GM19238 (cell line): ENCODE data around the gene HOXB9.

ENCODE experiments used
- DNase-seq: peaks from one replicate; pipeline ENCODE4 v3.0.0; 2011; ENCODE audit warnings: low spot score; ENCODE audit not compliant: insufficient read length

The HOXB9 gene

DNA sequence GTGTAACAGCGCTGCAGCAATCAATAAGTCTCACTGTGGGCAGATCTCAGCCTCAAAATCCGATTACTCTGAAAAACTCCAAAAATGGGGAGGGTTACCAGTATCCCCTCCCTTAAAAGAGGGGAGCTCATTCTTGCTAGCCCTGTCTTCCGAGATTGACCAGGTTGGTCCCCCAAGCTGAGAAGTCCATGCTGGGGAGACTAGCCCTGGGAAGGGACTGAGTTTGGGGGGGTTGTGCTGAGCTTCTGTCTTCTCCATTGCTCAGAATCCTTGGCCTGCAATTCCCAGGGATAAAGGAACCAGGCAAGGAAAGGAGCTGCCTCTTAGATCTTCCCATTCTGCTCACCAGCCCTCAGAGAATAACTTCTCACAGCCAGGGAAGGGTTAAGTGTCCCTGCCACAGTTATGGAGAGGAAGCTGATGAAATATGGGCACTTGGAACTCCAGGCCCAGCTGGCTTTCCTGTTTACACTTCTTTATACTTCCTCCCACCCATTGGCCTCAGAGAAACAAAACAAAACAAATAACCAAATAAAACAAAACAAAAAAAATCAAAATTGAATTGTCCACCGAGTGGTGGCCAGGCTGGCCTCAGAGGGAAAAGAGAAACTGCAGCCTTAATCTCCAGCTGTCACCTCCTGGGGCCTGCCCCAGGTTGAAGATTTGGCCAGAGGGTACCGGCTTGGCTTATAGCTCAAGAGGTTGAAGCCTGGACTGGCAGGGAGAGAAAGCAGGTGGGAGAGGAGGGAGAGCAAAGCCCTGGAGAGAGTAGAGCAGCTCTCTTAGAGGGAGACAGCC, 38.7 kb downstream of the HOXB9 start:
- DNase-seq = no peak

DNA sequence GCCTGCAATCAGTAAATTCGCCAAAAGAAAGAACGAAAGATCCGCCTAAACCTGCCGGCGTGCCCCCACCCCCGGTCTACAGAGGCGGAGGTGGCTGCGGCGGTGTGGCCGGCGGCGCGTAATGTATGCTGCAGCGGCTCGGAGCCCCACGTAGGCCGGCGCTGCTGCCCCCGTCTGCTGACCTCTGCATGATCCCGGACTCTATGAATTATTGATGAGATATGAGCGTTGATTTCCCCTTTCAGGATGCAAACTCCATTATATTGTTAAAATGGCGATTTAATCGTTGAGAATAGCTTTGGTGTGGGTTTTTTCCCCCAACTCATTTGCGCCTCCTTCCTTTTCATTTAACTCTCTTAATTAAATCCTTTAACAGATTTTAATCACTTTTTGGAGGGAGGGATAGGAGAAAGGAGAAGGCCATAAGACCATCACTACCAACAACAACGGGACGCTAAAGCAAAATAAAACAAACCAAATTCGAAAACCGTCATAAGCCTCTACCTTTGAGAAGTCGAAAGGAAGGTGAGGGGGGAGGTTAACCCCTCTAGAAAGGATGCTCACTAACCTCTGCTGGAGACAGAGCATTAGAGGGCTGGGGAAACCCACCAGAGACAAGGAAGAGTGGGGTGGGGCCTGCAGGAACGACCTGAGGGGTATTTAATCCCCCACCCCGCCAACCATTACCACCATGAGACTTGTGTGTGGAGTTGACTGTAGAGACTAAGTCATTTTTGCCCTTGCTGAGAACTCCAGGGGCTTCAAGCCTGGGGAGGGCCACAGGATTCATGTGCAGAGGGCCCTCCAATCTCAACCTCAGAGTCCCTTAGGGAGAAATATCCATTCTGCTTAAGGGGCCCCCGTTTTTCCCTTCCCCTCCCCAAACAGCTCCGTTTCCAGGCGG, 39.6 kb downstream of the HOXB9 start:
- peak; percentile 62 for DNase-seq

DNA sequence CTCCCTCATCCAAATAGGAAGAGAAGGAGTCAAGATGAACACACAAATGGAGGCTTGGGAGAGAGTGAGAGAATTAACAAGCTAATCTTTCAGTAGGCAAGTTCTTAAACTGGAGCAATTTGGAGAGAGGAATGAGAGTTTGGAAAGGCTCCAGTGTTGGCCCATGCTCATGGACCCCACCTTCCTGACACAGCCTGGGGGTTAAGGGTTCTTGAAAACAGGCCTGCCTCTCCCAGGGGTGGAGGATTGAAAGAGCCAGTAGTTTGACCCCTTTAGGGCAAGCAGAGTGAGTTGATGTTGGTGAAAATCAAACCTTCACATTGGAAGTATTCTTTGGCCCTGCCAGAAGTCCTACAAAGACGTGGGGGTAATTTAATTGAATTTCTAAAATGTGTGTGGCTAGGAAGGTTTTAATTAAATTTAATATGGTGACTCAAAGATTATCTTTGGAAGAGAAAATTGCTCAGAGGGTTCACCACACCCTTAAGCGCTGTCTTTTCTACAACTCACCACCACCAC, 41.9 kb downstream of the HOXB9 start:
- no peak for DNase-seq

DNA sequence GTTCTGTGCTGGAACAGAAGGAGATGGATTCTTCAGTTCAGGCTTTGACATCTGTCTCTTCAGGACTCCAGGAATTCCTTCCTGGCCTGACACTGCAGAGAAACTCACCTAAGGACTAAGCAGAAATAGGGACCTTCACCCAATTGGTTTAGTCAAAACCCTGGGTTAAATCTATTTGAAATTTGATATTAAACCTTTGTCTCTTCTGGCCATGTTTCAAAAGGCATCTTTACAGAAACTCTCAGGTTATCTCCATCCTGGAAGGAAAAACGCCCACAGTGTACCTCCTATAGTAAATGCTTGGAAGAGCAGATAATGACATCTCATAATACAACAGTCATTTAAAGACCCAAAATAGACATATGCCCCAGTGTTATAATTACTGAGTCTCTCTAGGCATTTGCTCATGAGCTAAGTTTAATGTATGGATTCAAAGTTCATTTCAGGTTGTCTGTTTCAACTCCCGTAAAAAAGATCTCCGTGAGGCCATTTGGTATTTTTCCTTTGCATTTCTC, 42.4 kb downstream of the HOXB9 start:
- DNase-seq = no peak

DNA sequence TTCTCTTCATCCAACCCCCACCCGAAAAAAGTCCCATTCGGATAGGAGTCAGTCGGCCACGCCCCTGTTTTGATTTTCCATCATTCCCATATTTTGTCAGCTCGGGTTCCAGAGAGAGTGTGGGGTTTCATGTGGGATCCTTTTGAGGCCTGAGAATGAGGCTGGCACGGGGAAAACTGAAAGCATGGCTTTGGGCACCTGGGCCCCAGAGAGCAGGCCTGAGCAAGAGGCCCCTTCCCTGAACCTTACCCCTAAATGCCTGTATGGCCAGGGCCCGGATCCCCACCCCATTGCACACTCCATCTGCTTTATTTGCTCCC, 43.4 kb downstream of the HOXB9 start:
- no peak for DNase-seq

DNA sequence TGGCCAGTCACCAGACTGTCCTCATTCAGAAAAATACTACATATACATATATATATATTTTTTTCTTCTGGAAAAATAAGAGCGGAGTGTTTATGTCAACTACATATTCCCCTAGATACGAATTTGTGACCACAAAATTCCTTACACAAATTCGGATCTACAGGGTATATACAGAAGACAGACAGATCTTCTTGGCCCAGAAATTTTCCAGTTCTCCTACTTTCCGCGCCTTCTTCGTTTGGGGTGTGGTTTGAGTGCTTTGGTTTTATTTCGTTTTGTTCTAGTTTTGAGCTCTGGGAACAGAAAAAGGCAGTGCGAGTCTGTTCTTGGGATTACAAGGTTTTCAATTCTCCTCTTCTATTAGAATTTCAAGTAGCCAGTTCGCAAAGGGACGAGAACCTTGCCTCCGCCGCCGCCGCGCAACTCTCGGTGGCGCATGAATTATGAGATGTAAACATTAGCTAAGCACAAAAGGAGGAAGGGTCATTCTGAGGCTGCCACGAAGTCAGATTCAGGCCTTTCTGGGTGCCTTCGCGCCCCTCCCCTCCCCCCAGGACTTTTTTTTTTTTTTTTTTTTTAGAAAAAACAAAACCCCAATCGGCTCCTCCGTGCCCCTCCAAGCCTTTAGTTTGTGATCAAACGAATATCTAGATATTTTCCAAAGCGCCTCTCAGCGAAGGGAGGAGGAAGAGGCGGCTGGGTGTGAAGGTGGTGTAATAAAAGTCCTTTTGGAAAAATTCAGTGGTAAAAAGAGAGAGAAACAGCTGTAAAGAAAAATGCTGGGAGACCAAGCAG, 46.2 kb downstream of the HOXB9 start:
- DNase-seq = no peak

DNA sequence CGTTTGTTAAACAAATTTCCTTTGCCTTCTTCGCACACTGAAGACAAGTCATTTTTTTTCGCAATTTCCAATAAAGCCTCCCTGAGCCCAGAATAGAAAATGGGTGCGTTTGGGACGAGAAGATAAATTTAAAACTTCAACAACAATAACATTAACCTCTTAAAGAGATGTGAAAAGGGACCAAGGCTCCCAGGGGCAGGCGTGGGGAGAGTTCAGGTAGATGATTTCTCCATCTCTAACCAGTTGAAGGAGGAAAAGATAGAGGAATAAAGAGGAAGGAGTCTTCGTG, 46.7 kb downstream of the HOXB9 start:
- DNase-seq = no peak

DNA sequence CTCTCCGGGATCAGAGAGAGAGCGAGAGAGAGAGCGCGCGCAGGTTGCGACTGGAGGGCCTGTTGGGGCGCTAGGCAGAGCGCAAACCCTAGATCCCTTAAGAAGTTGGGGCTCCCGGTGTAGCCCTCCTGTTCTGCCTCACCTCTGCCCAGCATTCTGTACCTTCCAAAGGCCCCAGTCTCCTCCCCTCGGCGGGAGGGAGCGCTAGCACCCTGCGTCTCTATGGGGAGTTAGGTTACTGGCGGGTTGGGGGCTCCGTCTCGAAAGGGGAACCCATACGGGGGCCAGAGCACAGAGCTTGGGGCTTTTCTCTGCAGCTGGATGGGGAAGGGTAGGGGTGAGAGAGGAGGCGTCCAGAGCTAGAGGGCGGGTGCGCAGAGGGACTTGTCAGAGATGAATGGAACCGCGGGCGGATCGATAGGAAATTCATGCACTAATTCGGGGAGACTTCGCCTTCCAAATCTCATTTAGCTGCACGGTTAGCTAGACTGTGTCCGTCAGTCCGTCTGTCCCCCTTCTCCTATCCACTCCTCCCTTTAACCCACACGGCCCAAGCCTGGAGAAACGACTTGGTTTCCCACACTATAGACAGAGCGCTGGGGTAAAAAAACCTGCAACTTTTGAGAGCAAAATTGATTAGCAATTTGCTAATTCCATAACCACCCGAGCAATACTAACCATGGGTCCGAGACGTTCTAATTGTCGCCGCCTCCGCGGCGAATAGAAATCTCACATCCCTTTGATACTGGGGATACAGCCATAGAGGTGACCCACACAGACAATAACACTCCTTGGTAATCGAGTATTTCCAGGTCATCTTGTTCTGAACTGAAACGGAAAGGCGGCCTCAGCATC, 47.3 kb downstream of the HOXB9 start:
- DNase-seq = no peak

DNA sequence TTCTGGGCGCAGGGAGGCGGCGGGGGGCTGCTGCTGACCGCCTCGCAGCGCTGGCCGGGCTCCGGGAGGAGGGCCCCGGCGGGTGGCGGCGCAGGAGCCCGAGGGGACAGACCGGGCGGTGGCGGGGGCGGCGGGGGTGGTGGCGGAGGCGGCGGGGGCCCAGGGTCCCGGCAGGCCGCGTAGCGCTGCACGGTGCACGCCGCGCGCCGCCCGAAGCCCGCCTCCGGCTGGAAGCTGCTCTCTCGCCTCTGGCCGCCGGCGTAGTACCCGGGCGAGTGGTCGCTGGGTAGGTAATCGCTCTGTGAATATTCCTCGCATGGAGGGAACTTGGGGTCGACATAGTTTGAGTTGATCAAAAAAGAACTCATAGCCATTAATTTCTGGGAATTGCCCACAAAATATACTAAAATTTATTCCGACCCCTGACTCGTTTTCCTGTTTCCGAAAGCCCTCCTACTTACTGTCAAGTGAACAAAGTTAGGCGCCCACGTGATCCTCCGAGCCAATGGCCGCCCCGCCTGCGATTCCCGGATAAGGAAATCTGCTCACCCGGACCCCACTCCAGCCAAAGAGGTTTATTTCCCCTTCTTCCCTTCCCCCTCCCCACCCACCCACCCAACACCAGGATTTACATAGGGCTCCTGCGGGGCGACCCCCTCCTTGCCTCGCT, 48.1 kb downstream of the HOXB9 start, which contains the start of gene HOXB4:
Gene HOXB4 (minus strand): TSS at position 405 of the 670 bp plus-strand sequence. CDS start 31 bp downstream, at position 374.
- DNase-seq = peak; percentile 82

DNA sequence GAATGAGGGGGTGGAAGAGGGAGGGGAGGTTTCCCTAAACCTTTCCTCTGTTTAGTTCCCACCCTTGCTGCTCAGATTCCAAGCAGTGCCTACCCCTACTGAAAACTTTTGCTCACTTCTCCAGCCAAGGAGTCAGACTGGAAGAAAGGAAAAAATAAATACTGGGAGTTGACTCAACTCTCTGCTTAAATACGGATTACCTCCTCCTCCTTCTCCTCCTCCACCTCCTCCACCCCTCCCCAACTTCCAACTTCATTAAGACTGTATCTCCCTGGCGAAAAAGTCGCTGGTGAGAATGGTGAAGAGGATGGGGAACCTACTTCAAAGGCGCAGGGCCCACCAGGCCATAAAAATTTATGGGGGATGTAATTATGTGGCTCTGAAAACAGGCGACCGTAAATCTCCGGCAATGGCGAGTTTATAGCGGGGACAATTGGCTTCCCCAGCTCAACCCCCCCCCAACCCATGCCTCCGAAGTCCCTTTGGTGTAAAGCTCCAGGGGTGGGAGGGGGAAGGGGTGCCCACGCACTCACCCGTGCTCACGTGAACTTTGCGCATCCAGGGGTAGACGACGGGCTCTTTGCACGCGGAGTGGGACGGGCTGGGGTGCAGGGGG, 48.7 kb downstream of the HOXB9 start:
- no peak for DNase-seq

DNA sequence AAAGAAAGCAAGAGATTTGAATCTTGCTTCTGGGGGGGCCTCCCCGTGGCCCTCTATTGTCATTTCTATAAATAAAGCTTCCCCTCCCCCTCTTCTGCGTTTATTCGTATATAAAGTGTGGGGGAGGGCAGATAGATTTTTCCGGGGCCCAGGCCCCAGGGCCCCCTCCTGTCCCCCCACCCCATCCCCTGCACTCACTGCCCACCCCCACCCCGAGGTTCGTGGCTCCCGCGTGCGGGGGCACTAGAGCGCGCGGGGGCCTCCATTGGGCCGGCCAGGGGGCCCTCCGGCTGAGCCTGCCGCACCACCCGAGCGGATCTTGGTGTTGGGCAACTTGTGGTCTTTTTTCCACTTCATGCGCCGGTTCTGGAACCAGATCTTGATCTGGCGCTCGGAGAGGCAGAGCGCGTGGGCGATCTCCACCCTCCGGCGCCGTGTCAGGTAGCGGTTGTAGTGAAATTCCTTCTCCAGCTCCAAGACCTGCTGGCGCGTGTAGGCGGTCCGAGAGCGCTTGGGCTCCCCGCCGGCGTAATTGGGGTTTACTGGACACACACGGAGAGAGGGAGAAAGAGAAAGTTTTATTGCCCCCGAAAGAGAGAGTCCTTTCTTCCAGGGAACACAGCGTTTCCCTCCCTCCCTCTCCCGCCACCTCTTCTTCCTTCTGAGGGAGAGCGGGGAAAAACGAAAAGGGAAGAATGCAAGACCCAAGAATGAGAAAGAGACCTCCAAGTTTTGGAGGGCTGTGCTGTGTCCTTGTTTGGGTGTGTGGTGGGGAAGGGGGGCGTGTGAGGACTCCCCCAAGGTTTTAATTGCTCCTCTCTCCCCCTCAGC, 49.5 kb downstream of the HOXB9 start:
- DNase-seq = no peak

DNA sequence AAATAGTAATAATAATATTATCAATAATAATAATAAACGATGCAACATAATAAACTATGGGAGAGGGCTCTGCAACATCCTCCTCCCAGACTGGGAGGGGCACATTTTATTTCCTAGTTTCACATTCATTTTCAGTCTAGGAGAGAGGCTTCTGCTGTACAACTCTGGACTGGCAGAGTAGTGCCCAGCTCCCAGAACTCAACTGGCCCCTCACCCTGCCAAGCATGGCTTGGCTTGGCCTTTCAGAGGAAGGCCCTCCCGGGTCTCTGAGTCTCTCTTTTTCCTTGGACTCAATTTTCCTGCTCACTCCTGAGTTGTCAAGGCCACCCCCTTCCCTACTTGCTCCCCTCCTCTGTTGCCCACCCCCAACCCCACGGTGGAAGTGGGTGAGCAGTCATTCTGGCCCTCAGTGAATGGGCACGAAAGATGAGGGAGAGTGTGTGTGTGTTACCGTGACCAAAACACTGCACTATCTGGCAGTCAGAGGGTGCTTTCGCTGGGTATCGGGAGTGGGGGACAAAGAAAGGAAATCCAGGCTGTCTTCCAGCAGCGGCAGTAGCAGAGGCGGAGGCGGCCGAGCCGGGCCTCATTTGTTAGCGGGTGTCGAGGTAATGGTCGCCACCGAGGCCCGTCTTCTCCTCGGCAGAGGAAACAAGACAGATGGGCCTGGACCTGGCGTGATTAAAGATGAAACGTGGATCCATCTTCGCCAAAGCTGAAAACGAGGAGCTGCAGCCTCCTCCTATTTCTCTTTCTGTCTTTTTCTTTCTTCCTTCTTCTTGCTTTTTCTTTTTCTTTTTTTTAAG, 50.3 kb downstream of the HOXB9 start:
- DNase-seq = no peak

DNA sequence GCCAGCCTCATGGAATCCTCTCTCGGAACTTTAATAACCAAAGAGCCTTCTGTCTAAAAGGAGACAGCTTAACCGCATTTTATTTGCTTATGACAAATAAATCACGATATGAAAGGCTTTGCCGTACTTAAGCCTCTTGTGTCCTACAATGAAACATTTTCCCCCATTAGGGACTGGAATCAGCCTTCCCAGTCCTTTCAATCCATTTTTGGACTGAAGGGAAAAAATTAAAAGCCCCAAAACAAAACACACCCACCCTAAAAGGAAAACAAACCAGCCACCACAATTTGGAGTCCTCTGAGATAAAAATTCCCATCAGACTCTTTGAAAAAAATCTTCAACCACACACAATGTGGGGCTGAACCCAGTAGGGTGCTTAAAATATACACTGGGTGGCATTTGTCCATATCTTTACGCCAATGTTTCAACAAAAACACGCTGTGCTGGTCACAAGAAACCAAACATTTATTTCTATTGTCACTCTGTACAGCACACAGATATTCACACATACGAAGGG, 51.0 kb downstream of the HOXB9 start:
- no peak for DNase-seq

DNA sequence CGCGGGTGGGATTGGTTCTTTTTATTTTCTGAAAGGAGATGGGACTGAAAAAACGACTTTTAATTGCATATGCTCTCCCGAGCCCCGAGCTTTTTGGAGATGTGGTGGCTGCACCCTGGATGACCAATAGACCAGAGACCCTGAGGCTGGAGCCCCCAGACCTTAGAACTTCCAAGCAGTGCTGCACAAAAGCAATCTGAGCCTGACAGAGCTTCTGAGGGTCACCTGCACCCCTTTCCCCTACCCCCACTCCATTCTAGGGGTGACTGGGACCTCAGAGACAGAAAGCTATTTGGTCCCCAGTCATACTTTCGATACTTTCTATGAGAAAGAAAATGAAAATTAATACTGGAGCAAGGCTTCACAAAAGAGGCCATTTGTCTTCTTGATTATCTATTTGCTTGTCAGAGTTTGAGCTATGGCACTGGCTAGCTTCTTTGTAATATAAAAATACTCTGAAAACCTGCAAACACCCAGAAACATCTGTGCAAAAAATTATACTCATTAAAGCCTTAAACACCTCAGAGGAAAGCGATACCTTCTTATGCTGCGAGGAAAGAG, 51.6 kb downstream of the HOXB9 start:
- DNase-seq = no peak

DNA sequence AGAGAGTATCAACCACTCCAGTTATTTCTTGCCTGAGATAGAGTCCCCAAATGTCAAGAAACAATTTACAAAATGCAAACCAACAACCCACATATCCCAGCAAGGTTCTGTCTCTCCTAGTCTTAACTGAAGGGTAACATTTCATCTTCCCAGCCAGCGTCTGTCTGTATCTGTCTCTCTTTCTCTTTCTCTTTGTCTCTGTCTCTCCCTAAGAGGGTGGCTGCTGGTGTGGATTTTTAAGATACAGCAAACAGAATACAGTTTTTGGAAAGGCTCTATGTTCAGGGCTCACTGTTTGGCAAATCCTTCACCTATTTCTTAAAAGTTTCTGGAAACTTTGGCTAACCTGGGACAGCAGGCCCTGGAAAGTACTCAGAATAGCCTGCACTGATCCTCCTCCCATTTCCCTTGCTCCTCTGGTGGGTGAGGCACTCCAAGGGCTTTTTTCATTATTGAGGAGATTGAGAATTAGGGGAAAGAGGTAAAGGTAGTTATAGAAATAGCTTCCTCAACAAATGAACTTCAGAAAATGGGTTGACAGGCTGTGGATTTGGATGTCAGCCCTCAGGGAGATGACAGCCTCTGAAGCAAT, 54.2 kb downstream of the HOXB9 start:
- DNase-seq = no peak
